HG03064 (cell line): ENCODE results near the gene HMGXB3.
"Not testable (repeated sequence)": the region's sequence is repeated elsewhere in the genome, so short reads cannot be mapped to it uniquely, and the experiment has no call there.

Source experiments
- ATAC-seq: cut with Tn5 transposase; IDR thresholded peaks from one replicate; pipeline ENCODE4 v1.9.1; 2021; ENCODE audit warnings: low read depth; ENCODE audit not compliant: unreplicated experiment

Gene HMGXB3

DNA sequence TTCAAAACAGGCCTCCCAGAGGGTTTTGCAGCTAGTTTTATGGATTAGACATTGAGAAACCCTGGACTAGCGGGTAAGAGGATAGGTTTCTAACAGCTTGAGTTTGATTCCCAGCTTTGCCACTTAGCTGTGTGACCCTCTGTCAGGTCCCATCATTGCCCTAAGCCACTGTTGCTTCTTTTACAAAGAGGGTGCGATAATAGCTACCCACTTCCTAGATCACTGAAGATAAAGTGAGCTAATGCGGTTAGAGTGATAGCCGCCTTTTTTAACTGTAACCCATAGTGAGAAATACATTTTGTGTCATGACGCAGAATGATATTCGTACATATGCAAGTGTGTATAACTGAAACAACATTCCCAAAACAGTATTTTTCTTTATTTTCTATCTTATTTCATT lies 45.5 kb downstream of the HMGXB3 start:
- no peak for ATAC-seq

GRCh38 chr5:150050172-150050811 lies 49.8 kb downstream of the HMGXB3 start:
- not testable (repeated sequence) for ATAC-seq

GRCh38 chr5:150051657-150052195 lies 51.2 kb downstream of the HMGXB3 start:
- no peak for ATAC-seq

- ATAC-seq: no peak
These were observed 51.9 kb downstream of the HMGXB3 start for GRCh38 chr5:150052226-150052955.

DNA sequence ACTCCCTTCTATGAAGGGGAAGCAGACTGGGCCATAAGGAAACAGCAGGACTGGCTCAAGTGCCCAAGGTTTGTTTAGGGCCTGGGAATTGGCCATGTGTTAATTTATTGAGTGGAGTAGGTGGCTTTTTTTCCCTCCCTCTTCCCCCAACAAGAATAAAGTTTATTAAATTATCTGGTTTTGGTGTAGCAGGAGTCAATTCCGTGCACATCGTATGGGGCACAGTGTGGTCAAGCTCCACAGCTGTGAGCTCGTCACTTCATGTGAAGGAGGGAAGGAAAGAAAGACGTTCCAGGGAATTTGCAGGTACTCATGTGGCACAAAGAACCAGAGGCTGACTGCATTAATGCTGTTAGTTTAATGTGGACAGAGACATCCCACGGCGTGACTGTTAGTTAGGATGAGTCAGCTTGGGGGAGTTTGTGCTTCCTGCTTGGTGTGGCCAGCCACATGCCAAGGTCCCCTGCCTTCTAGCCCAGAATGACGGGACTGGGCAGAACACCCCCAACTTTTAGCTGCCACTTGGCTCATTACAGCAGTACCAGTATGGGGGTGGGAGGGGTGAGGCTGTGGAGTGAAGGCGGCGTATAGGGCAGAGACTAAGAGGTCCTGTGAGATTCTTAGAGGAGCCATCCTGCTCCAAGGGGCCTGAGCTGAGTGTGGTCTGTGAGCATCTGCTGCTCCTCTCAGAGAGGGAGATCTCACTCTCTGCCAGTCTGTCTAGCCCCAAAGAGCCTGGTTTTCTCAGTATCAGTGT lies 52.6 kb downstream of the HMGXB3 start:
- no peak for ATAC-seq

GRCh38 chr5:150053713-150054392 lies 53.3 kb downstream of the HMGXB3 start:
- no peak for ATAC-seq

DNA sequence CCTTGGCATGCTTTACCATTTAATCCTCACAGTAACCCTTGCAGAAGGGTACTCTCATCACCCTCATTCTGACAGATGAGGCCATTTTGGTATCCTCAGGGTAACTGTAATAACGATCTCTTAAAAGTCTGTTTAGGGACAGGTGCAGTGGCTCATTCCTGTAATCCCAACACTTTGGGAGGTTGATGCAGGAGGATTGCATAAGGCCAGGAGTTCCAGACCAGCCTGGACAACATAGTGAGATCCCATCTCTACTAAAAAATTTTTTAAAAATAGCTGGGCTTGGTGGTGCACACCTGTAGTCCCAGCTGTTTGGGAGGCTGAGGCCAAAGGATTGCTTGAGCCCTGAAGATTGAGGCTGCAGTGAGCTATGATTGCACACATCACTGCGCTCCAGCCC lies 54.0 kb downstream of the HMGXB3 start:
- no peak for ATAC-seq

- ATAC-seq: no peak
These were observed 55.0 kb downstream of the HMGXB3 start for GRCh38 chr5:150055326-150056074.

- no peak for ATAC-seq
These were observed 55.5 kb downstream of the HMGXB3 start for GRCh38 chr5:150056075-150056443.

DNA sequence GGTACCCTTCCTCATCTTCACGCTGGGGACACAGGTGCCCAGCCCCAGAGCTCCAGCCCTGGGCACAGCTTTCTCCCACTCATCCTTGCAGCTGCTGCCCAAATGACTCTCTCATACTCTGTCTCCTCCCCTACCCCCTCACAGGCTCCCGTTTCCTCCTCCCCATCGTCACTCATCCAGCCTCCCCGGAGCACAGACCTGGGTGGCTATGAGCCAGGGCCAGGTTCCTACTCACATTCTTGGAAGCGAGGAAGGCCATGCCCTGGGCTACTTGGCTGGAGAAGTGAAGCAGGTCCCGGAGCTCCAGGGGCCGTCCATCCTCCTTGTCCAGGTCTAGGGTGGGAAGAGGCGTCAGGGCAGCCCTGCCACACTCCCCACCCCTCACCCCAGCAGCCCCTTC lies 56.5 kb downstream of the HMGXB3 start:
- ATAC-seq: no peak

- ATAC-seq: no peak
These were observed 57.0 kb downstream of the HMGXB3 start for GRCh38 chr5:150057511-150057910.

GRCh38 chr5:150057996-150058395 lies 57.5 kb downstream of the HMGXB3 start:
- ATAC-seq: no peak

- no peak for ATAC-seq
These were observed 58.1 kb downstream of the HMGXB3 start for GRCh38 chr5:150058480-150059126.

- no peak for ATAC-seq
These were observed 59.1 kb downstream of the HMGXB3 start for GRCh38 chr5:150059623-150060022.

- no peak for ATAC-seq
These were observed 59.9 kb downstream of the HMGXB3 start for GRCh38 chr5:150060471-150060870.

DNA sequence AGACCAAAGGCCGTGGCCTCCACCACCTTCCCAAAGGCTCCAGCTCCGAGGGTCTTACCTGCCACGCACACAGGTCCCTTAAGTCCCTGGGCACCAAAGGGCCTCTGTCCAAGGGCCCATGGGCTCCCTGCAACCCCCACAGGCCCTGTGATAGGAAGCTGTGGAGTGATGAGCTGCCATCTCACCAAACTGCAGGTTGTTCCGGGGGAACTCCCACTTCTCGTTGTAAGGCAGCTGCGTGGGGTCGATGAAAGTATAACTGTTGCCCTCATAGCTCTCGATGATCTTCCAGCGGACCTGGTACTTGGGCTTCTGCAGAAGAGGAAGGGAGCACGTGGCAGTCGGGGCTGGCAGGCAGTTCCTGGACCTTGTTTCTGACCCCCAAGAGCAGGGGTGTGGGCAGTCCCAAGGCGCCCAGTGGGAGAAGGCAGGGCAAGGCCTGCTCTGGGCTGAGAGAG lies 61.0 kb downstream of the HMGXB3 start:
- no peak for ATAC-seq

GRCh38 chr5:150062216-150062922 lies 61.8 kb downstream of the HMGXB3 start:
- ATAC-seq: no peak

GRCh38 chr5:150063638-150064037 lies 63.1 kb downstream of the HMGXB3 start:
- no peak for ATAC-seq

- no peak for ATAC-seq
These were observed 64.2 kb downstream of the HMGXB3 start for GRCh38 chr5:150064681-150065220.
